ENCODE measurements around the gene CHST8. TPM values are rescaled to one million over a fixed set of nuclear protein-coding genes. Genes with fewer than 3 reads are reported as not detected.

Gene CHST8
- total RNA-seq, 1 donor from 2014 or later = 26.6 TPM

GRCh38 chr19:33780746-33781145 is 159.0 kb downstream of the CHST8 start:
- H3K36me3 Mint-ChIP-seq = no peaks in the 10 kb centered on the region
- peaks cover 11% of the 10 kb centered on the region for H3K4me1 Mint-ChIP-seq
- H3K9me3 Mint-ChIP-seq = no peaks in the 10 kb centered on the region
- DNase-seq (ENCODE audit: low spot score in 2 of 2, unreplicated experiment in 2 of 2) = no peak
- TF ChIP-seq, protein P1, sequence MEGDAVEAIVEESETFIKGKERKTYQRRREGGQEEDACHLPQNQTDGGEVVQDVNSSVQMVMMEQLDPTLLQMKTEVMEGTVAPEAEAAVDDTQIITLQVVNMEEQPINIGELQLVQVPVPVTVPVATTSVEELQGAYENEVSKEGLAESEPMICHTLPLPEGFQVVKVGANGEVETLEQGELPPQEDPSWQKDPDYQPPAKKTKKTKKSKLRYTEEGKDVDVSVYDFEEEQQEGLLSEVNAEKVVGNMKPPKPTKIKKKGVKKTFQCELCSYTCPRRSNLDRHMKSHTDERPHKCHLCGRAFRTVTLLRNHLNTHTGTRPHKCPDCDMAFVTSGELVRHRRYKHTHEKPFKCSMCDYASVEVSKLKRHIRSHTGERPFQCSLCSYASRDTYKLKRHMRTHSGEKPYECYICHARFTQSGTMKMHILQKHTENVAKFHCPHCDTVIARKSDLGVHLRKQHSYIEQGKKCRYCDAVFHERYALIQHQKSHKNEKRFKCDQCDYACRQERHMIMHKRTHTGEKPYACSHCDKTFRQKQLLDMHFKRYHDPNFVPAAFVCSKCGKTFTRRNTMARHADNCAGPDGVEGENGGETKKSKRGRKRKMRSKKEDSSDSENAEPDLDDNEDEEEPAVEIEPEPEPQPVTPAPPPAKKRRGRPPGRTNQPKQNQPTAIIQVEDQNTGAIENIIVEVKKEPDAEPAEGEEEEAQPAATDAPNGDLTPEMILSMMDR (IDR thresholded peaks at IDR 0.05; ENCODE audit: unreplicated experiment) = no peak
- H3K4me3 Mint-ChIP-seq = no peak overlapping the region
- H3K27ac Mint-ChIP-seq = no peak overlapping the region
- H3K27me3 Mint-ChIP-seq (ENCODE audit: low read depth) = peaks cover 64% of the 10 kb centered on the region

GRCh38 chr19:33781415-33781935 is 159.7 kb downstream of the CHST8 start:
- DNase-seq (ENCODE audit: low spot score in 2 of 2, unreplicated experiment in 2 of 2) = no peak
- Mint-ChIP-seq H3K4me3 (no peak overlapping the region), H3K27me3 (ENCODE audit: low read depth) (peaks cover 65% of the 10 kb centered on the region), H3K4me1 (peaks cover 11% of the 10 kb centered on the region), H3K36me3 (no peaks in the 10 kb centered on the region), H3K9me3 (no peaks in the 10 kb centered on the region), H3K27ac (no peak overlapping the region)
- TF ChIP-seq, protein P1 (IDR thresholded peaks at IDR 0.05; ENCODE audit: unreplicated experiment) = no peak

- Mint-ChIP-seq H3K9me3 (no peaks in the 10 kb centered on the region), H3K36me3 (no peaks in the 10 kb centered on the region), H3K27me3 (ENCODE audit: low read depth) (peaks cover 69% of the 10 kb centered on the region), H3K4me1 (peaks cover 11% of the 10 kb centered on the region), H3K27ac (no peak overlapping the region), H3K4me3 (no peak overlapping the region)
- TF ChIP-seq, protein P1 (IDR thresholded peaks at IDR 0.05; ENCODE audit: unreplicated experiment) = no peak
- no peak for DNase-seq (ENCODE audit: low spot score in 2 of 2, unreplicated experiment in 2 of 2)
Observed at GRCh38 chr19:33781996-33782395, 160.2 kb downstream of the CHST8 start.

- Mint-ChIP-seq H3K9me3 (no peaks in the 10 kb centered on the region), H3K4me1 (peaks cover under 1% of the 10 kb centered on the region), H3K27me3 (ENCODE audit: low read depth) (peaks cover 65% of the 10 kb centered on the region), H3K27ac (no peak overlapping the region), H3K36me3 (no peaks in the 10 kb centered on the region), H3K4me3 (no peak overlapping the region)
- TF ChIP-seq, protein P1 (IDR thresholded peaks at IDR 0.05; ENCODE audit: unreplicated experiment) = no peak
- DNase-seq (ENCODE audit: low spot score in 2 of 2, unreplicated experiment in 2 of 2) = no peak
Observed at GRCh38 chr19:33784432-33784831, 162.7 kb downstream of the CHST8 start.

DNA sequence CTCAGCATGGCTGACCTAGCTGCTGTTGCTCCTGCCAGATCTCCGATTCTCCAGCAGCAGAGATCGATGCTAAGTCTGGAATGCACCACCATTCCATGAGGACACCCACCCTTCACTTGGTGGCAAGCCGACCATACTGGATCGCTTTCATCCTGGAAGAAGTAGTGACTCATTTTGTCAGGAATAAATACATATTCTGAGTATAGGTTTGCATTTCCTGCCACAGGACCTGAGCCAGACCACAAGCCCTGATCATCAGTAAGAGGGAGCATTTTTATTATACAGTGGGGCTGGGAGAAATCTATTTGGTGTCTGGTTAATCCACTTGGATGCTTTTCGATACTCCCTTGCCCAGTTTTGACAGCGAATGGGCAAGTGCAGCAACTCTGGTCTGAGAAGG is 164.0 kb downstream of the CHST8 start:
- Mint-ChIP-seq H3K36me3 (no peaks in the 10 kb centered on the region), H3K4me3 (no peak overlapping the region), H3K4me1 (no peaks in the 10 kb centered on the region), H3K9me3 (no peaks in the 10 kb centered on the region), H3K27me3 (ENCODE audit: low read depth) (peaks cover 56% of the 10 kb centered on the region), H3K27ac (no peak overlapping the region)
- DNase-seq (ENCODE audit: low spot score in 2 of 2, unreplicated experiment in 2 of 2) = no peak
- TF ChIP-seq, protein P1 (IDR thresholded peaks at IDR 0.05; ENCODE audit: unreplicated experiment) = no peak

DNA sequence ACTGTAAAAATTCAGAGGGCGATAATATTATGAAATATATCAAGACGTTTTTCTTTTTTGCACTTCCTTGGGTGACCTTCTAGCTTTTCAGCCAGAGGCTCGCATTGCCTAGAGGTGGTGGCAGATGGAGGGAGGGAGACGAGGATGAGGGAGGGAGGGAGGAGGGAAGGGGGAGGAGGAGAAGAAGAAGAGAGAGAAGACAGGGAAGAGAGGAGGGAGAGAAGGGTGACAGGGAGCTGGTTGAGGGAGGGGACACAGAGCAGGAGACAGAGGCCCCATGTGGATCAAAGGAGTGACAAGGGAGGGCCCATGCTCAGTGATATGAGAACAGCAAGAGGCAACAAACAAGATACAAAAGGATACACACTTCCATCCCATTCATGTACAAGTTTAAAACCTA is 166.9 kb downstream of the CHST8 start:
- H3K36me3 Mint-ChIP-seq = no peaks in the 10 kb centered on the region
- no peak overlapping the region for H3K27ac Mint-ChIP-seq
- H3K4me3 Mint-ChIP-seq = no peak overlapping the region
- peaks cover 45% of the 10 kb centered on the region for H3K27me3 Mint-ChIP-seq (ENCODE audit: low read depth)
- H3K4me1 Mint-ChIP-seq = peaks cover 6% of the 10 kb centered on the region
- H3K9me3 Mint-ChIP-seq = no peaks in the 10 kb centered on the region
- DNase-seq (ENCODE audit: low spot score in 2 of 2, unreplicated experiment in 2 of 2) = no peak
- TF ChIP-seq, protein P1 (IDR thresholded peaks at IDR 0.05; ENCODE audit: unreplicated experiment) = no peak

Measured in mesothelial cell of epicardium (in vitro differentiated cells).